Activated T-cell treated with anti-CD3 and anti-CD28 coated beads for 4 hours (primary cell): ENCODE measurements around the gene ZNF610.

Source experiments
- DNase-seq: peaks from one replicate; pipeline ENCODE4 v3.0.0-alpha.2; 2020

The ZNF610 gene

GRCh38 chr19:52398081-52398441 is 62.0 kb downstream of the ZNF610 start:
- no peak for DNase-seq

- no peak for DNase-seq
Measured at GRCh38 chr19:52410276-52410675, 74.2 kb downstream of the ZNF610 start.

- DNase-seq, result no peak
Measured at GRCh38 chr19:52415711-52416110, 79.7 kb downstream of the ZNF610 start.
